Measurements from ENCODE around the gene POLR2H. TPM values are rescaled to one million over a fixed set of nuclear protein-coding genes. Genes with fewer than 3 reads are reported as not detected.

Gene POLR2H
- total RNA-seq, 1 donor from 2014 or later = 155 TPM

- Mint-ChIP-seq H3K36me3 (ENCODE audit: low read depth) (peaks cover 6% of the 10 kb centered on the region), H3K27me3 (ENCODE audit: low read depth) (no peaks in the 10 kb centered on the region), H3K27ac (no peak overlapping the region), H3K4me3 (ENCODE audit: low read depth) (no peak overlapping the region), H3K9me3 (no peaks in the 10 kb centered on the region), H3K4me1 (ENCODE audit: low read depth) (peaks cover 3% of the 10 kb centered on the region)
- DNase-seq (ENCODE audit: low spot score) = no peak
- intact Hi-C loops (cut with micrococcal nuclease) = no loop called here
Measured at GRCh38 chr3:184358921-184359350, 2.6 kb upstream of the POLR2H start.

DNA sequence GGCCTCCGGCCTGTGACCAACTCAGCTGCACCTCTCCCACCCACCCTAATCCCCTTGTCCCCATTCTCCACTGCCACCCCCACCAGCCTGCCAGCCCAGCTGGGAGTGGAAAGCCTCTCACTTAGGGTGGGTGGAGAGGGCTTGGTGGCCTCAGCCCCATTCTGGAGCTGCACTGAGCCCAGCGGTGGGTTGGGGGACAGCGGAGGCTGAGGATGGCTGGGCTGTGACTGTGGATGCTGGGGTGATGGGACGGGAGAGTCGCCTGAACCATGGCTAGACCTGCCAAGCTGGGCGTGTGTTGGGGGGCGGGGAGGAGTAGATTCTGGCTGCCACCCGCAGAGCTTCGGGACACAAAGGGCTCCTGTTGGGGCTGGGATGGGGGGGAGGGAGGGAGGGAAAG, 1.9 kb upstream of the POLR2H start:
- peak overlapping the region; percentile 83 for H3K4me3 Mint-ChIP-seq (ENCODE audit: low read depth)
- H3K27me3 Mint-ChIP-seq (ENCODE audit: low read depth) = no peaks in the 10 kb centered on the region
- intact Hi-C loops (cut with micrococcal nuclease) = loop anchor here (5.0 kb wide), 1 partner anchor 353 kb away; the partner anchor contains the start of gene MAGEF1
- H3K9me3 Mint-ChIP-seq = no peaks in the 10 kb centered on the region
- H3K36me3 Mint-ChIP-seq (ENCODE audit: low read depth) = peaks cover 10% of the 10 kb centered on the region
- DNase-seq (ENCODE audit: low spot score) = no peak
- no peak overlapping the region for H3K27ac Mint-ChIP-seq
- H3K4me1 Mint-ChIP-seq (ENCODE audit: low read depth) = peaks cover 7% of the 10 kb centered on the region

DNA sequence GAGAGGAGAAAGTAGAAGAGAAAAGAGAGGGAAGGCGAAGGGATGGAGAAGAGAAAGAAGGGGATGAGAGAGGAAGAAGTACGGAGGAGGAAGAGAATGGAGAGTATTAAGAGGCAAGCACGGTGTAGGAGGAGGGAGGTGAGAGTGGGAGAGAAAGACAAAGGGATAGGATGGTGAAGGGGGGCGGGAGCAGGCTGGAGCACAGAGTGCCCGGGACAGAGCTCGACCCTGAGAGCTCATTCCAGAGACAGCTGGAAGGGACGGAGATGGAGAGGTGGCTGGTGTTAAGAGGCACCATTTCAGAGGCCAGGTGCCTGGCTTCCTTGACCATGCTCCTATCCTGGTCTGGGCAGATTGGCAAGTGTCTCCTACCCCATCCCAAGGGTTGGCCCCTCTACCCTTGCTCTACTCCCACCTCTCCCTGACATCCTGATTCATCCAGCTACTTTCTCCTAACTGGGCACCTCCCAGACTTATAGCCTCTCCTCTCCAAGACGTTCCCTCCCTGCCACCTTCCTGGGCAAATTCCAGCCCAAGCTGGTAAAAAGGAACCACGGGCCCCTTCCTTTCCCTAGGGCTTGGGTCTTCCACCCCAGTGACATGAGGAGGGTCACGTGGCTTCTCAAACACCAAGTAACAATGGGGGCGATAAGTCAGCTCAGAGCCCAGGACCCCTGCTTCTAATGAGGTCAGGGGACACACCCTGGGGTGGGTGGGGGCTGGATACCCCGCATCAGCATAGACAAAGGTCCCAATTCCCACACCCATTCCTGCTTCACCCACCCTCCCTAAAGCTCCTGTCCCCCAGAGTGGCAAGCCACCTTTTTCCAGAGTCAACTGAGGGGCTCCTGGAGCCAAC, 1.2 kb upstream of the POLR2H start:
- H3K36me3 Mint-ChIP-seq (ENCODE audit: low read depth) = peaks cover 17% of the 10 kb centered on the region
- intact Hi-C loops (cut with micrococcal nuclease) = loop anchor here (5.0 kb wide), 1 partner anchor 352 kb away; the partner anchor contains the start of gene MAGEF1
- H3K27me3 Mint-ChIP-seq (ENCODE audit: low read depth) = no peaks in the 10 kb centered on the region
- no peak for DNase-seq (ENCODE audit: low spot score)
- H3K4me1 Mint-ChIP-seq (ENCODE audit: low read depth) = peaks cover 14% of the 10 kb centered on the region
- peak overlapping the region; percentile 83 for H3K4me3 Mint-ChIP-seq (ENCODE audit: low read depth)
- H3K9me3 Mint-ChIP-seq = no peaks in the 10 kb centered on the region
- H3K27ac Mint-ChIP-seq = peak overlapping the region; percentile 71

- Mint-ChIP-seq H3K9me3 (no peaks in the 10 kb centered on the region), H3K36me3 (ENCODE audit: low read depth) (peaks cover 22% of the 10 kb centered on the region), H3K27ac (peak overlapping the region; percentile 71), H3K4me3 (ENCODE audit: low read depth) (peak overlapping the region; percentile 83), H3K27me3 (ENCODE audit: low read depth) (no peaks in the 10 kb centered on the region), H3K4me1 (ENCODE audit: low read depth) (peaks cover 14% of the 10 kb centered on the region)
- intact Hi-C loops (cut with micrococcal nuclease) = loop anchor here (5.0 kb wide), 1 partner anchor 351 kb away; the partner anchor contains the start of gene MAGEF1
- no peak for DNase-seq (ENCODE audit: low spot score)
Measured at GRCh38 chr3:184360929-184361531, 480 bp upstream of the POLR2H start.

DNA sequence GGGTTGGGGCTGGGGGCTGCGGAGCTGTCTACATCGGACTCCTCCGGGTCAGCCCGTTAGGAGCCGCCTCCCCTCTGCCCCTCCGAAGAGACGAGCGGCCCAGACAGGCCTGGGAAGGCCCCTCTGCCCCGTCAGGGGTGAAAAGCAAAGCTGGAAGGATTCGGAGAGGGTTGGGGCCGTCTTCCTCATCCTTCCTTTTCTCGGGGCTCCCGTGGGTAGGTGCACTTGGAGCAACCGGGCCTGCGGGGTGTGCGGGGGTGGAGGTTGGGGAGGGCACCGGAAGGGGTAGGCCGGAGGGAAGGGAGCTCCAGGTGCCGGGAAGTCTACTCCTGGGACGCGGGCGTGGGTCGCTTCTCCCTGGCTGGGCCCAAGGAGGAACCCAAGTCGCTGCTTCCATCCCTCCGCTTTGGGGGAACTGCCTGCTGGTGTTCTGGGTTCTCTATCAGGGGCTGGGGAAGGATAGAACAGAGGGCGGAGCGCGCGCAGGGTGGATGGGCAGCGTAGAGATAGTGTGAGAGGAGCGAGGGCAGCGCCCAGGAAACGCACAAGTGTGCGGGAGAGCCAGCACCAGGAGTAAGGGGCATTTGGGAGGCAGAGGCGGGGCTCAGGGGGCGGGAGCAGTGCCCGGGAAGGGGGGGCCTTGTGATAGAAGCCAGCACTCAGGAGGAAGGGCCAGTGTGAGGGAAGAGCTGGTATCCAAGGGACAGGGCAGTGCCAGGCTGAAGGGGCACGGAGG, 590 bp downstream of the POLR2H start:
- peaks cover 31% of the 10 kb centered on the region for H3K36me3 Mint-ChIP-seq (ENCODE audit: low read depth)
- H3K9me3 Mint-ChIP-seq = no peaks in the 10 kb centered on the region
- peak overlapping the region; percentile 94 for H3K27ac Mint-ChIP-seq
- intact Hi-C loops (cut with micrococcal nuclease) = loop anchor here (1.0 to 5.0 kb wide), 3 partner anchors 163 to 350 kb away; partner anchors contain the start of gene MAGEF1
- H3K4me1 Mint-ChIP-seq (ENCODE audit: low read depth) = peaks cover 18% of the 10 kb centered on the region
- DNase-seq (ENCODE audit: low spot score) = peak; percentile 34
- H3K4me3 Mint-ChIP-seq (ENCODE audit: low read depth) = peak overlapping the region; percentile 90
- H3K27me3 Mint-ChIP-seq (ENCODE audit: low read depth) = no peaks in the 10 kb centered on the region

DNA sequence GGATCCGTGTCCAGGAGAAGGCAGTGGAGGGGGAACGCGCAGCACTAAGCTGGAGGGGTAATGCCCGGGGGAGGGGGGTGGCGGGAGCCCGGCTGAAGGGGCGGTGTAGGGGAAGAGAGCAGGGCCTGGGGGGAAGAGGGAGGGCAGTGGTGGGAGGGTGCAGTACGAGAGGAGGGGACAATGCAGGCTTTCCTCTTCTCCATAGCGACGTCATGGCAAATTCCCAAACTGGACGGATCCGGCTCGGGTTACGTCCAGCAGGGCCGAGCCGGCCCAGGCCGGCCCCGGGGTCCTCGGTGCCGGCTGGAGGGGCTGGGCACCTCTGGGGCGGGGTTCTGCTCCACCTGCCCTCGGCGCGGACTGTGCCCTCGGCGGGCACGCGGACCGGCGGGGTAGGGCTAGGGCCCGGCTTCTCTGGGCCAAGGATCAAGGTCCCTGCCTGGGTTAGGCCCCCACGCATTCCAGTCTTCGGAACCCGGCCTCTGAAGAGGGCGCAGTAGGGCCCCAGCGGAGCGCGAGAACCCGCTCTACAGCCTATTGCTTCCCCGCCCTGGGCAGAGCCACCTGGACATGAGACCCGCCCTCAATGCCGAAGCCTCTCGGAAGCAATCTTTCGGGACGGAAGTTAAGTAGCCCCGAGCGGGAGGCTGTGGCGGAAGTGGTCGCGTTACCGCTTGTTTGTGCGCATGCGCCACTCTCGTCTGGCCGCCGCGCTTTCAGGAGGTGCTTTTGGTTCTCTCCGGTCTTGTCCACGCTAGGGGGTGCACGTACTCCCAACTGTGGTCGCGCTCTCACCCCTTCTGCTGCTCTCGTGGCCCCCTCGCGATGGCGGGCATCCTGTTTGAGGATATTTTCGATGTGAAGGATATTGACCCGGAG, 1.4 kb downstream of the POLR2H start:
- DNase-seq (ENCODE audit: low spot score) = peak; percentile 96
- Mint-ChIP-seq H3K9me3 (no peaks in the 10 kb centered on the region), H3K27ac (peak overlapping the region; percentile 97), H3K4me1 (ENCODE audit: low read depth) (peaks cover 22% of the 10 kb centered on the region), H3K4me3 (ENCODE audit: low read depth) (peak overlapping the region; percentile 100), H3K36me3 (ENCODE audit: low read depth) (peaks cover 38% of the 10 kb centered on the region), H3K27me3 (ENCODE audit: low read depth) (no peaks in the 10 kb centered on the region)
- intact Hi-C loops (cut with micrococcal nuclease) = loop anchor here (1.0 to 5.0 kb wide), 6 partner anchors 29 to 349 kb away; partner anchors contain the start of genes EEF1AKMT4, EIF4G1 and MAGEF1

GRCh38 chr3:184366619-184367289, 5.2 kb downstream of the POLR2H start:
- no peak for DNase-seq (ENCODE audit: low spot score)
- H3K4me3 Mint-ChIP-seq (ENCODE audit: low read depth) = no peak overlapping the region
- H3K4me1 Mint-ChIP-seq (ENCODE audit: low read depth) = peaks cover 23% of the 10 kb centered on the region
- no peak overlapping the region for H3K27ac Mint-ChIP-seq
- peaks cover 64% of the 10 kb centered on the region for H3K36me3 Mint-ChIP-seq (ENCODE audit: low read depth)
- no peaks in the 10 kb centered on the region for H3K9me3 Mint-ChIP-seq
- H3K27me3 Mint-ChIP-seq (ENCODE audit: low read depth) = no peaks in the 10 kb centered on the region
- intact Hi-C loops (cut with micrococcal nuclease) = no loop called here

DNA sequence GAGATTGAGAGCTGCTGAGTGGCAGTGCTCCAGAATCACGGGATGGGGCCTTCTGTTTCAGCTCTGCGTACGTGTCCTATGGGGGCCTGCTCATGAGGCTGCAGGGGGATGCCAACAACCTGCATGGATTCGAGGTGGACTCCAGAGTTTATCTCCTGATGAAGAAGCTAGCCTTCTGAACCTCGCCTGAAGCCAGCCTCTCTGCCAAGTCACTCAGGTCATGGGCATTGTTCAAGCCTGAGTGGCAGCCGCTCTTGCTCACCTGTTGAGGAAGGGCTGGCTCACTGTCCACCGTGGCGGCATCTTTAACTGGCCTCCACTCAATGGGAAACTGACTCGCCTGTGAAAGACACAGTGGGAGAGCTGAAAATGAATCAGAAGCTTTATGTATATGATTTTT, 6.6 kb downstream of the POLR2H start:
- H3K4me3 Mint-ChIP-seq (ENCODE audit: low read depth) = no peak overlapping the region
- peaks cover 64% of the 10 kb centered on the region for H3K36me3 Mint-ChIP-seq (ENCODE audit: low read depth)
- no peaks in the 10 kb centered on the region for H3K9me3 Mint-ChIP-seq
- no peak overlapping the region for H3K27ac Mint-ChIP-seq
- intact Hi-C loops (cut with micrococcal nuclease) = no loop called here
- H3K27me3 Mint-ChIP-seq (ENCODE audit: low read depth) = no peaks in the 10 kb centered on the region
- no peak for DNase-seq (ENCODE audit: low spot score)
- peaks cover 24% of the 10 kb centered on the region for H3K4me1 Mint-ChIP-seq (ENCODE audit: low read depth)

DNA sequence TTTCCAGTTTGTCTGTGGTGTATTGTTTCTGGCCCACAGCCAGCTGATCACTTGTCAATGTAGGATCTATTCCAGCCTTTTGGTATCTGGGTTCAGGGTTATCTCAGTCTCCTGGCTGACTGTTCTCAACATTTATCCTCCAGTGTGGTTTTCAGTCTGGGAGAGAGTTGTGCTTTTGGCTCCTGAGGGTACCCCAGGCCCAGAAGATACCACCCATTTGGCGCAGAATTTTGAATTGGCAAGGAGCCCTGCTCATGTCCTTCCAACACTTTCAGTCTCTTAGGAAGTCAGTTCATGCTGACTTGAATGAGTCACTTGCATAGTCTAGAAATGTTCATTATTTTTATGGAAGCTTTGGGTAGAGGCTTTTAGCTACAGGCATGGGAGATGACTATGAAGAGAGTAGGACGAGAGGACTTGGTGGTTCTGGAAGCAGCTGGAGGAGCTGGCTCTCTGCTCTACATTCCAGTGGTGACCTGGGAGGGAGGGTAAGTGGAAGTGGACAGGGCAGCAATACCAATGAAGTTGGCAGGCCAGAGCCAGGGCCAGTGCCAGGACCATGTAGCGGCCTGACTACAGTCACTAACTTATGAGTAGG, 7.2 kb downstream of the POLR2H start:
- intact Hi-C loops (cut with micrococcal nuclease) = no loop called here
- Mint-ChIP-seq H3K4me3 (ENCODE audit: low read depth) (no peak overlapping the region), H3K9me3 (no peaks in the 10 kb centered on the region), H3K36me3 (ENCODE audit: low read depth) (peaks cover 59% of the 10 kb centered on the region), H3K27me3 (ENCODE audit: low read depth) (peaks cover 1% of the 10 kb centered on the region), H3K4me1 (ENCODE audit: low read depth) (peaks cover 24% of the 10 kb centered on the region), H3K27ac (no peak overlapping the region)
- DNase-seq (ENCODE audit: low spot score) = no peak

GRCh38 chr3:184371570-184372018, 10.1 kb downstream of the POLR2H start:
- Mint-ChIP-seq H3K4me3 (ENCODE audit: low read depth) (no peak overlapping the region), H3K36me3 (ENCODE audit: low read depth) (peaks cover 38% of the 10 kb centered on the region), H3K27me3 (ENCODE audit: low read depth) (peaks cover 19% of the 10 kb centered on the region), H3K4me1 (ENCODE audit: low read depth) (peaks cover 12% of the 10 kb centered on the region), H3K27ac (no peak overlapping the region), H3K9me3 (no peaks in the 10 kb centered on the region)
- intact Hi-C loops (cut with micrococcal nuclease) = loop anchor here (1.0 to 5.0 kb wide), 3 partner anchors 96 to 173 kb away; no protein-coding TSS in a partner anchor
- peak; percentile 52 for DNase-seq (ENCODE audit: low spot score)

DNA sequence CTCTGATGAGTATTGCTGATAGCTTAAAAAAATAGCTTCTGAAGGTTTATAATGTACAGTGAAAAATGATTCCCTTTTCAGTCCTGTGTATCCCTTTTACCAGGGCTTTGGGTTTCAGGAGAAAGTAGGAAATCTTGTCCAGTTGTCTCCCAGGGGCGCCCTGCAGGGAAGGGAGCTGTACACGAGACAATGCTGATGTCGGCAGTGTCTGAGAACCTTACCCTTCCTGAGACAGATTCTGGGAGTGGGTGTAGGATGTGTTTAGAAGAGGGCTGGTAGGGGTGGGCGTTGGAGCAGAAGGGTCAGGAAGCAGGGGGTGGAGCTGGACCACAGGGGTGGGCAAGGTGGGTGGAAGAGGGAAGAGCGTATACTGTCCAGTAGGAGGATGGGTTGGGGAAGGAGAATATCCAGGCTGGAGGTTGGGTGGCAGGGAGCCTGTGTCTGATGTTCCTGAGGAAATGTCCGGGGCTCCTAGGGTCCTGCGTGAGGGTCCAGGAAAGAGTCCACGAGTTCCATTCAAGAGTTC, 10.8 kb downstream of the POLR2H start:
- Mint-ChIP-seq H3K36me3 (ENCODE audit: low read depth) (peaks cover 31% of the 10 kb centered on the region), H3K27me3 (ENCODE audit: low read depth) (peaks cover 25% of the 10 kb centered on the region), H3K4me1 (ENCODE audit: low read depth) (peaks cover 9% of the 10 kb centered on the region), H3K27ac (no peak overlapping the region), H3K4me3 (ENCODE audit: low read depth) (no peak overlapping the region), H3K9me3 (no peaks in the 10 kb centered on the region)
- intact Hi-C loops (cut with micrococcal nuclease) = loop anchor here (5.0 kb wide), 1 partner anchor 95 kb away; no protein-coding TSS in a partner anchor
- no peak for DNase-seq (ENCODE audit: low spot score)

Measured in activated T-helper 2 cell treated with anti-CD3 and anti-CD28 coated beads, Interferon-gamma antibody, Interleukin-2, Interleukin-4, amounts not matched to agents 10 μg/mL and 5 μg/mL and 100 μg/mL, durations not matched to agents 14 hours and 24 hours and 36 hours (primary cell).